ENCODE data around the gene LRRC3.

Gene LRRC3

DNA sequence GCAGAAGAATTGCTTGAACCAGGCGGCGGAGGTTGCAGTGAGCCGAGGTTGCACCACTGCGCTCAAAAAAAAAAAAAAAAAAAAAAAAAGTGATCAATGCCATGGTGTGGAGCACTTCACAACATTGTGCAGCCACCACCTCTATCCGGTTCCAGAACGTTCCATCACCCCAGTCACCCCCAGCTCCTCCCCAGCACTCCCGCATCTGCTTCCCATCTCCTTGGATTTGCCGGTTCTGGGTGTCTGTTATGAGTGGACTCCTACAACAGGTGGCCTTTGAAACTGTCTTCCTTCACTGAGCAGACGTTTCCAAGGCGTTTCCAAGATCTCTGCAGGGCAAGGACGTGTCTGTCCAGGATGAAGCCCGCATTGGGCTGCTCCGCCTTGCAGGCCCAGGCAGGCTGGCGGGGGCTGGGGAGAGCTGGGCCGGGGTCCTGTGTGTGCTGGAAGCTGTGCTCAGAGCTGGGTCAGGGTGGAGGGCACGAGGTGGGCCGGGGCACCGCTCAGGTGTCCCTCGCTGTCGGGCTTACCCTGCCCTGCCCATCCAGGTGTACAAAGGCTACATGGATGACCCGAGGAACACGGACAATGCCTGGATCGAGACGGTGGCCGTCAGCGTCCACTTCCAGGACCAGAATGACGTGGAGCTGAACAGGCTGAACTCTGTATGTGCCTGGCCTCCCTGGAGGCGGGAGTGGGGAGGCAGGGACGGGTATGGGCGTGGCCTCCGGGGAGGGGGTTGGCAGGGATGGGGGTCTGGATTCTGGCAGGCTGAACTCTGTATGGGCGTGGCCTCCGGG, 14.9 kb upstream of the LRRC3 start:
- DNase-seq: no peak

DNA sequence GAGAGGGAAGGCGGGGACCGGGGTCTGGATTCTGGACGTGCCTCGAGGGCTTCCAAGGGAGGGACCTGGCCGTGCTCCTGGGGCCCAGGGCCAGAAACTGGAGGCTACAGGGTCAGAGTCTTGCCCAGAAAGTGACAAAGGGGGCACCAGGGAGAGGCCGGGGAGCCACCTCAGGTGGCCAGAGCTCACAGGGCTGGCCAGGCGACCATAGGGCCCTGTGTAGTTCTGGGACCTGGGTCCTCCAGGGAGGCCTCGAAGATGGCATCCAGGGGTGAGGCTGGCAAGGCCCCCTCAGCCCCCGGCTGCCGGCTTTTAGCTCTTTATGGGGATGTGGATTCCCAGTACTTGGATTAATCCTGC, 14.3 kb upstream of the LRRC3 start:
- DNase-seq: no peak

DNA sequence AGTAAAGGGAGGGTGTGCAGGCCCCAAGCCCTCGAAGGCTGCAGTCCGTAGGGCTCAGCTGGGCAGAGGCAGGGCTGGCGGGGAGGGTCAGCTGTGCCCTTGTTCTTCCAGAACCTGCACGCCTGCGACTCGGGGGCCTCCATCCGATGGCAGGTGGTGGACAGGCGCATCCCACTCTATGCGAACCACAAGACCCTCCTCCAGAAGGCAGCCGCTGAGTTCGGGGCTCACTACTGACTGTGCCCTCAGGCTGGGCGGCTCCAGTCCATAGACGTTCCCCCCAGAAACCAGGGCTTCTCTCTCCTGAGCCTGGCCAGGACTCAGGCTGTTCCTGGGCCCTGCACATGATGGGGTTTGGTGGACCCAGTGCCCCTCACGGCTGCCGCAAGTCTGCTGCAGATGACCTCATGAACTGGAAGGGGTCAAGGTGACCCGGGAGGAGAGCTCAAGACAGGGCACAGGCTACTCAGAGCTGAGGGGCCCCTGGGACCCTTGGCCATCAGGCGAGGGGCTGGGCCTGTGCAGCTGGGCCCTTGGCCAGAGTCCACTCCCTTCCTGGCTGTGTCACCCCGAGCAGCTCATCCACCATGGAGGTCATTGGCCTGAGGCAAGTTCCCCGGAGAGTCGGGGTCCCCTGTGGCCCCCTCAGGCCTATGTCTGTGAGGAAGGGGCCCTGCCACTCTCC, 13.6 kb upstream of the LRRC3 start:
- DNase-seq: no peak

DNA sequence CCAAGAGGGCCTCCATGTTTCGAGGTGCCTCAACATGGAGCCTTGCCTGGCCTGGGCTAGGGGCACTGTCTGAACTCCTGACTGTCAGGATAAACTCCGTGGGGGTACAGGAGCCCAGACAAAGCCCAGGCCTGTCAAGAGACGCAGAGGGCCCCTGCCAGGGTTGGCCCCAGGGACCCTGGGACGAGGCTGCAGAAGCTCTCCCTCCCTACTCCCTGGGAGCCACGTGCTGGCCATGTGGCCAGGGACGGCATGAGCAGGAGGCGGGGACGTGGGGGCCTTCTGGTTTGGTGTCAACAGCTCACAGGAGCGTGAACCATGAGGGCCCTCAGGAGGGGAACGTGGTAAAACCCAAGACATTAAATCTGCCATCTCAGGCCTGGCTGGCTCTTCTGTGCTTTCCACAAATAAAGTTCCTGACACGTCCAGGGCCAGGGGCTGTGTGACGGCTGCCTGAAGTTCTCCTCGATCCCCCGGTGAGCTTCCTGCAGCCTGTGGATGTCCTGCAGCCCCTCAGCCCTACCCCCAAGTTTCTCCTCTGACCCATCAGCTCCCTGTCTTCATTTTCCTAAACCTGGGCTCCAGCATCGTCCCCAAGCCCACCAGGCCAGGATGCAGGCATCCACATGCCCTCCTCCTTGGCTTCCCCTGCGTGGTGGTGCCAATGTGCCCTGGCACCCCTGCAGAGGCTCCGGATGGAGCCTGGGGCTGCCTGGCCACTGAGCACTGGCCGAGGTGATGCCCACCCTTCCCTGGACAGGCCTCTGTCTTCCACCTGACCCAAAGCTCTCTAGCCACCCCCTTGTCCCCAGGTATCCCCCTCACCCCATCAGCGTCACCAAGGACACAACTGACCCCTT, 12.8 kb upstream of the LRRC3 start:
- no peak for DNase-seq

DNA sequence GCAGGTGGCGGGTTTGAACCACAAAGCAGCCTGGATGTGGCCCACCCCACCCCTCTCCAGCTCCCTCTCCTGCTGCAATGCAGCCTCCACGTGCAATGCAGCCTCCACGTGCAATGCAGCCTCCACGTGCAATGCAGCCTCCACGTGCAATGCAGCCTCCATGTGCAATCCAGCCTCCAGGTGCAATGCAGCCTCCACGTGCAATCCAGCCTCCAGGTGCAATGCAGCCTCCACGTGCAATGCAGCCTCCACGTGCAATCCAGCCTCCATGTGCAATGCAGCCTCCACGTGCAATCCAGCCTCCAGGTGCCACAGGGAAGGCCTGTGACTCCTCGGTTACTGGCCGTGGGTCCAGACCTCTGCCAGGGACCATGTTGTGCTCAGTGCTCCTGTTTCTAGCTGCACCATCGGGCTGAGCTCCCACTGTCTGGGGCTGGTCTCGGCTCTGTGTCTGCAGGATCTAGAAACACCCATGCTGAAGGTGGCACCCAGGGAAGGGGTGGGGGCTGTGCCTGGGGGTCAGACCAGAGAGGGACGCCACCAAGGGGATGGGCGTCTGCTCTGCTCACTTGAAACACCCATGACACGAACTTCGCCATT, 11.9 kb upstream of the LRRC3 start:
- DNase-seq: no peak

DNA sequence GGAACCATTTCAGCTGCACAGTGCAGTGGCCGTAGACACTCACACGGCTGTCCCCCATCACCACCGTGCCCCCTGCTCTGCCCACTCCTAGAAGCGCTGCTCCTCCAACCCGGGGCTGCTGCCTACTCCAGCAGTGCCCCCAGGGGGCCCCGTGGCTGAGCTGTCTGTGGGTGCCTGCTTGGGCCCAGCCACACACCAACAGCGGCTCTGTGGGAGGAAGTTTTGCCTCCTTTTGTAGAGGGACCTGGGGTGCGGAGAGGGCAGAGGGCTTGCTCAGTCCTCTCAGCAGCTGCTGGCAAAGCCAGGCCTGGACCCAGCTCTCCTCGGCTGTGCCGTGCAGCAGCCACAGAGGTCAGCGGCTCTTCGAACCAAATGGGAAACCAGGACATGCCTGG, 11.4 kb upstream of the LRRC3 start:
- DNase-seq: no peak

DNA sequence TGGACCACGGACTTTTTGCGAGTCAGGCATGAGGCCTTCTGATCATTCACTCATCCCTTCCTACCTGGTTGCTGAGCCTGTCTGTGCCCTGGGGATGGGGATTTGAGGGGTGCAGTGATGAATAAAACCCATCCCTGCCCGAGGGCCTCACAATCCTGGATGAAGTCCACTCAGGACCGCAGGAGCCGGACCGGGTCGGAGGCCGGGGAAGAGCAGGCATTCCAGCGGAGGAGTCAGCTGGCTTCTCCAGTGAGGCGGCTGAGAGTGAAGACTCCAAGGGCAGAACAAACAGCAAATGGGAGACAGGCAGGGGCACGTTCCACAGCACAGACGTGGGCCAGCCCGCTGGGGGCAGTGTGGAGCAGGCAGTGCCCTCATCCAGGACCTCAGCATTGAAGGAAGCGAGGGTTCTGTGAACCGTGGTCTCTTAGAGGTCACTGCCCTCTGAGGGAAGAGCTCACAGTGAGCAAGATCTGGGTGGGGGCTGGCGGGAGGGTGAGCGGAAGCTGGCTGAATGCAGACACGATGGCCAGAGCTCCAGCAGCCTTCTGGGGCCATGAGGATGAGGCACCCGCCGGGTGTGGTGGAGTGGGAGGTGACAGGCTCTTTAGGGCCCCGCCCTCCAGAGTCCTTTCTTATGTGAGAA, 10.9 kb upstream of the LRRC3 start:
- DNase-seq: peak; percentile 14

DNA sequence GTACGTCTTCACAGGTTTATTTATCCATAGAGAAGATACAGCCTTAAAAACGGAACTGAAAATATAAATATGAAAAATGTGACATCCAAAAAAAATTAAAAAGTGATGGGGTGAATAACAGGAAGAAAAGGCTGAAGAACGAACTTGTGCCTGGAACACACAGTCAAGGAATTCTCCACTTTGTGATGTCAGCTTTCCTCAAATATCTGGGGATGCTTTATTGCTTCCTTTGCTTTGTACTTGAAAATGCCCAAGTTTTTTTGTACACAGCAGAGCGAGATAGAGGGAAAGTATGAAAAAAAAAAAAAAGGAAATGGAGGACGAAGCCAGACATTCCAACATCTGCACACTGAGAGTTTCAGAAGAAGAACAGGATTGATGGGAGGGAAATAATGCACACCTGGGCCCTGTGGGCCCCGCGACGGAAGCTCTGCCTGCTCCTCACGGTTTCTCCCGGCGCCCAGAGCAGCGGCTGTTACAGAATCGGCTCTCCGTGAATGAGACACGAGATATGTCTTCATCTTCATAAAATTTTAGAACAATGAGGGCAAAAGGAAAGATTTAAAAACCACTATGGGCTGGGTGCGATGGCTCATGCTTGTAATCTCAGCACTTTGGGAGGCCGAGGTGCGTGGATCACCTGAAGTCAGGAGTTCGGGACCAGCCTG, 10.0 kb upstream of the LRRC3 start:
- no peak for DNase-seq

DNA sequence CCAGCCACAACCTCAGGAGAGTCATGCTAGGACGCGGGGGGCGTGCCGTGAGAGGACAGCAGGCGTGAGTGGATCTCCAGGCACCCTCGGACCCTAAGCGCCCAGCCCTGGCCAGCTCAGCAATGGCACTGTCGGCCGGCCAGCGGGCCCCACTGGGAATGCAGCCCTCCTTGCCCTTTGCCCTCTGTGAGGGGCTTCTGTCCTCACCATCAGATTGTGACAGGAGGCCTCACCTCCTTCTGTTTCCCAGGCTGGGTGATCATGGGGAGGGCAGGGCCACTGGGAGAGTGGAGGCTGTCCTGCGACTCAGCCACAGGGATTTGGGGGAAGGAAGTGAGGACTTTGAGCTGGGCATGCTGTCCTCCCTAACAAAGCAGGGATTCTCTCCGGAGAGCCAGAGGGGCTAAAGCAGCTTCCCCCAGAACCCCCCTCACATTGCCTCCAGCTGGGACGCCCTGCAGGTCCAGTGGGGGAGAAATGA, 6.6 kb upstream of the LRRC3 start:
- no peak for DNase-seq

DNA sequence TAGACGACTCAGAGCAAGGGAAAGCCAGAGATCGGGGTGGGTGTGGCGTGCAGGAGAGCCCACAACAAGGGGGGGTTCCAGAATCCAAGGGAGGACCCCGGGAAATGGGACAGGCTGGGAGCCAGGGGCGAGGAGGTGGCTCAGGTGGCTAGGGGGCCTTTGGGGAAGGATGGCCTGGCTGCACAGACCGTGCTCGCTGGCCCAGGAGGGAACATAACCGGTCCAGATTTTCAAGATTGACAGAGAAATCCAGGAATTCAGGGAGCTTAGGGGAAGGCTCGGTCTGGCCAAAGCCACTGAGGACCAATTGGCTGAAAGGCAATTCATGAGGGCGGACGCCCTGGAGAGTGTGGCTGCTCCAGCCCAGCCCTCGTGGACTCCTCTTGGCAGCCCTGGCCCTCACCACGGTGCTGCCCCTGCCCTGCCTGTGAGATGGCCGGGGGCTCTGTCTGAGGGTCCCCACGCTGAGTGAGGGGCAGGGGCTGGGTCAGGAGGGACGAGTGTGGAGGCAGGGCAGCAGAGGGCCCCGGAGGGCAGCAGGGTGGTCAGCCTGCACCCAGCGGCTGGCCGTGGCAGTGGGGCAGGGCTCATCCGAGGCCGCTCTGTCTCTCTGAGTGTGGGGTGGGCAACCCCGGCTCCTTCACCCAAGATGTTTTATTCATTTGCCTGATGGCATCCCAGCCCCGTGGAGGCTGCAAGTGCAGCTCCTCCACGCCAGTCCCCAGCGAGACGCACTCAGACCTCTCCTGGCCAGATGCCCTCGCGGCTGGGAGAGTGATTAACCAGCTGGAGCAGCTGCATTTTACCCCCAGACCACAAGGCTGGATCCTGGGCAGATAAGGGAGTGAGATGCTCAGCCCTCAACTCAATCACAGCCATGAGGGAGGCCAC, 5.6 kb upstream of the LRRC3 start:
- DNase-seq: peak; percentile 23

DNA sequence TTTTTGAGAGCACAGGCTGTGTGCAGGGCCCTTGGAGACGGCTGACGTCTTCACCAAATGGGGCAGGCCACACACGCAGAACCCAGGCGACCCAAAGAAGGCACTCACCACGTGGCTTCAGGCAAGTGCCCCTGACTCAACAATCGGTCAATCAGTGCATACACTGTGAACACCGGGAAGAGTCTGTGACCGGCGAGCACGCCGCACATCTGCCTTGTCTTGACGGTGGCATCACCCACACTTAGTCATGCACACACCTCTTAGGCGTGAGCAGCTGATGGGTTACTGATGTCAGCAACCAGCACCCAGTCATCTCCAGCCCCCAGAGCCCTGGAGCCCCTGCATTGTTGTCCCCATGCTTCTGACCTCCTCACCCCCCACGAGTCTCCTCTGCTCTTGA, 4.9 kb upstream of the LRRC3 start:
- no peak for DNase-seq

DNA sequence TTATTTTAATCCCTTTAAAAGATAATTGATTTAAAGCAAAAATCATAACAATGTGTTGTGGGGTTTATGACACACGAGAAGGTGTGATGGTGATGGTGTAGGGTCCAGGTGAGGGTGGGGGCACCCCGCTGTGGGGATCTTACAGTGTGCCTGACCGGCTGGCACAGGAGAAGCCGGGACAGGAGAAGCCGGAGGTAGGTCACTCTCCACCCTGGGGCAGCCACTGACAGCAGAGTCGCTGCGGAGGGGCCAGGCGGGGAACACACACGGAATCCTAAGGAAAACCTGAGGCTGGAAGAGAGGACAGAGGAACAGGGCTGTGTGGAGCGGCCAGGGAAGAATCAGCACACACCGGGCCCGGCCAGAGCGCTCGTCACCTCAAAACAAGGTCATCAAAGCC, 4.3 kb upstream of the LRRC3 start:
- DNase-seq: no peak

DNA sequence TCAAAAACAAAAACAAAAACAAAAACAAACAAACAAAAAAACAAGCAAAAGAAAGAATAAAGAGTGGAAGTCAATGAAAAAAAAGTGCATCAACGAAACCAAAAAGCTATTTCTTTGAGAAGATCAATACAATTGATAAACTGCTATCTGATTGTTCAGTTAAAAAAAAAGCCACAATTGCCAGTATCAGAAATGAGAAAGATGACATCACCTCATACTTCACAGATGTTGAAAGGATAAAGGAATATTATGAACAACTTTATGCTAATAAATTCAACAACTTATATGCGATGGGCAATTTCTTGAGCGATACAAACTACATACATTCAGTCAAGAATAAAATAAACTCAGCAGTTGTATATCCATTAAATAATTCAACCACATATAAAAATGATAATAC, 2.2 kb upstream of the LRRC3 start:
- DNase-seq: no peak

DNA sequence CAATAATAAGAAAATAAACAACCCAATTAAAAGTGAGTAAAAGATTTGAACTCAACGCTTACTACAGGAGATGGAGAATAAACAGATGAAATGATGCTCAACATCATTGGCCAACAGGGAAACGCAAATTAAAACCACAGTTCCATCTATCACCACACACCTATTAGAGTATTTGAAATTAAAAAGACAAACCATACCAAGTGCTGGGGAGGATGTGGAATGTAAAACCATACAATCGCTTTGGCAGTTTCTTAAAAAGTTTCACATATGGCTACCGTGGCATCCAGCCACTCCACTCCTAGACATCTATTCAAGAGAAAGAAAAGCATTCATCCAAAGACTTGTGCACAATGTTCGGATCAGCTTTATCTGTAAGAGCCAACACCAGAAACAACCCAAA, 1.3 kb upstream of the LRRC3 start:
- no peak for DNase-seq

DNA sequence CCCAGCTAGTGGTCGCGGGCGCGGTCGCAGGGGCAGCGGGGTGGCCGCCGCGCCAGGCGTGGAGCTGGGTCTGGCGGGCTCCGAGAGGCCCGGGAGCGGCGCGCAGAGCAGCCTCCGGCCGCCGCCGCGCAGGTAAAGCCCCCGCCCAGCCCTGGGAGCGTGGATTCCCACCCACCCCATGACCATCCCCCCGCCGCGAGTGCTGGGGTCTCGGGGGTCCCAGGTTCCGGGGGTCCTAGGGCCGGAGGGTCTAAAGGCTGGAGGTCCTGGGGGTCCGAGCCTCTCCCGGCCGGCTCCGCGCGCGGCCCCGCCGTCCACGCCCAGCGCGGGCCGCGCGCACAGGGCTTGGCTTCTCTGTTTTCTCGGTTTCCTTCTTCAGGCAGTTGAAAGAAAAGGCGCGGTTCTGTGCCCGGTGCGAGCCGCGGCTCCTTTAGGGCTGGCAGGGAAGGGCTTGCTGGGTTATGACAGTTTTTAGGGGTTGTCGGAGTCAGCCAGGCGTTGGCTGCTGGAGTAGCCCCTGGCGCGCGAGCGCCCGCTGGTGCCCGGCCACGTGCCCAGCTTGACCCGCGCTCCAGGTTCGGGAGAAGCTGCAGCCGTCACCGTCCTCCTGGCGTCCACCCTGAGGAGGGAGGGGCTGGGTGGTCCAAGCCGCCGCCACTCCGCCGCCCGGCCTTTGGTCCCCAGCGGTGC, 359 bp downstream of the LRRC3 start:
- peak; percentile 66 for DNase-seq

DNA sequence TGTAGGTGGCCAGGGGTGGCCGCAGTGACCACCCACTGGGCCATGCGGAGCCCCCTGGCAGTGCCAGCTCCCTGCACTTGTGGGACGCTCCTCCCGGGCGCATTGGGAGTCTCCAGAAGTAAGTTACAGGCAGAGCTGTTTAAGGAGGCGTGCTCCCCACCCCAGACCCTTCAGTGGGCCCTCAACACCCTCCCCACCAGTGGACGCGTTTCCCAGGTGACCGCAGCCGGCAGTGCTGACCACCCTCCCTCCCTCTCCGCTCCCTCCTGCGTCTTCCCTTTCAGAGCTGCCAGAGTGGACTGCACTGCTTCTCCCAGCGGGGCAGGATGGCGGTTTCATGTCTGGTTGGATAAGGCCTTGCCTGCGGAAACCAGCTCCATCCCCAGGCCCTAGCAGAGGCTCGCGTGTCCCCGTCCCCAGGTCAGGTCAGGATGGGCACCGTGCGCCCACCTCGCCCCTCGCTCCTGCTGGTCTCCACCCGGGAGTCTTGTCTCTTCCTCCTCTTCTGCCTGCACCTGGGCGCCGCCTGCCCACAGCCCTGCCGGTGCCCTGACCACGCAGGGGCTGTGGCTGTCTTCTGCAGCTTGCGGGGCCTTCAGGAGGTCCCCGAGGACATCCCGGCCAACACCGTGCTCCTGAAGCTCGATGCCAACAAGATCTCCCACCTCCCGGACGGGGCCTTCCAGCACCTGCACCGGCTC, 1.1 kb downstream of the LRRC3 start:
- DNase-seq: no peak

DNA sequence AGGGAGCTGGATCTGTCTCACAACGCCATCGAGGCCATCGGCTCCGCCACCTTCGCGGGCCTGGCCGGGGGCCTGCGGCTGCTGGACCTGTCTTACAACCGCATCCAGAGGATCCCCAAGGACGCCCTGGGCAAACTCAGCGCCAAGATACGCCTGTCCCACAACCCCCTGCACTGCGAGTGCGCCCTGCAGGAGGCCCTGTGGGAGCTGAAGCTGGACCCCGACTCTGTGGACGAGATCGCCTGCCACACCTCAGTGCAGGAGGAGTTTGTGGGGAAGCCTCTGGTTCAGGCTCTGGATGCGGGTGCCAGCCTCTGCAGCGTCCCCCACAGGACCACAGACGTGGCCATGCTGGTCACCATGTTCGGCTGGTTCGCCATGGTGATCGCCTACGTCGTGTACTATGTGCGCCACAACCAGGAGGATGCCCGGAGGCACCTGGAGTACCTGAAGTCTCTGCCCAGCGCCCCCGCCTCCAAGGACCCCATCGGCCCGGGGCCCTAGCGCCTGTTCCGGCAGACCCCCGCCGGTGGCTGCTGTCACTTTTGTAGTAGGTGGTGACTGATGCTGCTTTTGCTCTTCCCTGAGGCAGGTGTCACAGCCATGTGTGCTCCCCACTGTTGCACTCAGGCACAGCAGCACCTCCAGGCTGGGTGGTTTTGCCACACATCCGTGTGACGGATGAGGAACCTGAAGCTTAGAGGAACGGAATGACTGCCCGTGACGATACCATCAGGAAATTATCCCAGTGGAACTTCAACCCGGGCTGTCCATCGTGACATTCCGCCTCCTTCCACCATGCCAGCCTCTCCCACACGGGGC, 1.8 kb downstream of the LRRC3 start:
- no peak for DNase-seq

DNA sequence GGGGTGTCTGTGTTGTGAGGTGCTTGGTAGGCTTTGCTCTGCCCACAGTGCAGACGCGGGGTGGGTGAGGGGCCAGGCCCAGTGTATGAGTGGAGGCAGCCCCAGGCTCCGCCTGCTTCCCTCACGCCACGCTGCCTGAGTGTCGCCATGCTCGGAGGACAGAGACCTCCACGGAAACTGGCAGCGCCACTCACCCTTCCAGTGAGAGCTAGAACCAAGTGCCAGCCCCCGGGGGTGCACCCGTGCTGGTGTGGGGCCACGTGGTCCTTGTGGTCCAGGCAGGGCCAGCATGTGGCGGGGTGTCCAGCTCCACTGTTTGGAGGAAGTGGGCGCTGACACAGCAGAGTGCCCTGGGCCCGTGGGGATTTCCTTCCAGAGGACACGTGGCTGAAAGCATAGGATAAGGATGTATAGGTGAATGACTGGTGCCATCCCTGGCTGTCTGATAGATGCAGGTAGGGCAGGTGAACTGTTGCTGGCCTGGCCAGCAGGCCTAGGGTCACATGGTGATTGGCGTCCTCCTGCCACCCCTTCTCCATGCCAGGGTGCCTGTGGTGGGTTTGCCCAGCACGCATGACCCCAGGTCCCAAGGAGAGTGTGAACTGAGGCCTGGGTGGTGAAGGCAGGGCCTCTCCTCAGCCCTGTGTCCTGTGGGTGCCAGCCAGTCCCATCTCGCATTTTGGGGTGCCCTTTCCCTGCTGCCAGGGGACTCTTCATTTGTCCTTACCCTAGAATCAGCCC, 3.8 kb downstream of the LRRC3 start:
- DNase-seq: no peak

Data from NCI-H69 (cell line).